Ovary (tissue), 3 donors: Measurements from ENCODE around the gene KLHL17.

Source experiments
- CTCF ChIP-seq, 3 donors: fragments of 450-650 bp in 2 of 3; fragments of 200-600 bp in 1 of 3; IDR thresholded peaks; one replicate each; pipeline versions ENCODE4 v1.5.1 to v1.8.0; 2016 to 2022; ENCODE audit warnings: antibody characterized with exemption in 3 of 3, mild to moderate bottlenecking in 1 of 3
- POLR2A ChIP-seq: fragments of 450-650 bp; IDR thresholded peaks from one replicate; pipeline ENCODE4 v1.6.1; 2017; ENCODE audit warnings: antibody characterized with exemption, mild to moderate bottlenecking, moderate library complexity
- donor health status: DM: no; HTN: no; CAD: no.

- no peak for TF ChIP-seq CTCF (IDR thresholded peaks at IDR 0.05)
- no peak for TF ChIP-seq POLR2A
Observed at GRCh38 chr1:991895-992294, 31.5 kb downstream of the KLHL17 start.
